OCI-LY1 (cell line): ENCODE data around the gene RGS17.
"Not testable (repeated sequence)": the region's sequence is repeated elsewhere in the genome, so short reads cannot be mapped to it uniquely, and the experiment has no call there.

Source experiments
- EZH2 ChIP-seq: fragments of 200-600 bp; sonication (generic), shearing (Covaris generic); IDR thresholded peaks from 2 replicates; pipeline ENCODE4 v1.8.0; 2017; ENCODE audit warnings: borderline replicate concordance, mixed run types, mild to moderate bottlenecking, antibody characterized with exemption, low read length, moderate library complexity, mixed read lengths
- TF ChIP-seq, protein P1 (sequence below): fragments of 200-600 bp; sonication (generic), shearing (Covaris generic); IDR thresholded peaks from 2 replicates; pipeline ENCODE4 v1.5.1; 2017; ENCODE audit warnings: mild to moderate bottlenecking, antibody characterized with exemption, low read length, moderate library complexity, mixed read lengths

DNA sequence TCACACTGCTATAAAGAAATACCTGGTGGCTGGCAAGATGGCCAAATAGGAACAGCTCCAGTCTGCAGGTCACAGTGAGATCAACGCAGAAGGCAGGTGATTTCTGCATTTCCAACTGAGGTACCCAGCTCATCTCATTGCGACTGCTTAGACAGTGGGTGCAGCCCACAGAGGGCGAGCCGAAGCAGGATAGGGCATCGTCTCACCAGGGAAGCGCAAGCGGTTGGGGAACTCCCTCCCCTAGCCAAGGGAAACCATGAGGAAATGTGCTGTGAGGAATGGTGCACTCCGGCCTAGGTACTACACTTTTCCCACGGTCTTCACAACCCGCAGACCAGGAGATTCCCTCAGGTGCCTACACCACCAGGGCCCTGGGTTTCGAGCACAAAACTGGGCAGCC is 20.5 kb downstream of the RGS17 start:
- TF ChIP-seq, protein P1, sequence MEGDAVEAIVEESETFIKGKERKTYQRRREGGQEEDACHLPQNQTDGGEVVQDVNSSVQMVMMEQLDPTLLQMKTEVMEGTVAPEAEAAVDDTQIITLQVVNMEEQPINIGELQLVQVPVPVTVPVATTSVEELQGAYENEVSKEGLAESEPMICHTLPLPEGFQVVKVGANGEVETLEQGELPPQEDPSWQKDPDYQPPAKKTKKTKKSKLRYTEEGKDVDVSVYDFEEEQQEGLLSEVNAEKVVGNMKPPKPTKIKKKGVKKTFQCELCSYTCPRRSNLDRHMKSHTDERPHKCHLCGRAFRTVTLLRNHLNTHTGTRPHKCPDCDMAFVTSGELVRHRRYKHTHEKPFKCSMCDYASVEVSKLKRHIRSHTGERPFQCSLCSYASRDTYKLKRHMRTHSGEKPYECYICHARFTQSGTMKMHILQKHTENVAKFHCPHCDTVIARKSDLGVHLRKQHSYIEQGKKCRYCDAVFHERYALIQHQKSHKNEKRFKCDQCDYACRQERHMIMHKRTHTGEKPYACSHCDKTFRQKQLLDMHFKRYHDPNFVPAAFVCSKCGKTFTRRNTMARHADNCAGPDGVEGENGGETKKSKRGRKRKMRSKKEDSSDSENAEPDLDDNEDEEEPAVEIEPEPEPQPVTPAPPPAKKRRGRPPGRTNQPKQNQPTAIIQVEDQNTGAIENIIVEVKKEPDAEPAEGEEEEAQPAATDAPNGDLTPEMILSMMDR, result not testable (repeated sequence)
- not testable (repeated sequence) for TF ChIP-seq EZH2
